ENCODE results near the gene TMEM163.

GRCh38 chr2:134550566-134551164, 168.1 kb downstream of the TMEM163 start:
- TF ChIP-seq CTCF (IDR thresholded peaks at IDR 0.05 in 2 of 3, conservative IDR thresholded peaks at IDR 0.05 in 1 of 3; ENCODE audit: borderline replicate concordance in 1 of 3, insufficient read depth in 1 of 3, low read depth in 2 of 3, low read length in 2 of 3) (no peak), POLR2AphosphoS5 (IDR thresholded peaks at IDR 0.05; ENCODE audit: low read depth, low read length) (no peak), EZH2phosphoT487 (IDR thresholded peaks at IDR 0.05; ENCODE audit: borderline replicate concordance) (no peak), EZH2 (IDR thresholded peaks at IDR 0.05) (no peak), POLR2A (IDR thresholded peaks at IDR 0.05; ENCODE audit: borderline replicate concordance, extremely low read depth, insufficient read depth, insufficient read length) (no peak), ATF3 (IDR thresholded peaks at IDR 0.05) (no peak), JUND (IDR thresholded peaks at IDR 0.05) (no peak)

Measured in HCT116 (cell line).